ENCODE results near the gene SLC37A1. TPM values are rescaled to one million over a fixed set of nuclear protein-coding genes. Genes with fewer than 3 reads are reported as not detected.
A peak's percentile ranks its signal among the peaks of the same experiment; 100 is the strongest.

The SLC37A1 gene
- total and polyA plus RNA-seq, 9 of the 15 experiments (the other 6 are each of a cell fraction or from before 2014, with no cell fraction given) = 0.06 to 3.4 (median 0.40) TPM

GRCh38 chr21:42614811-42615351 is 101.2 kb downstream of the SLC37A1 start:
- DNase-seq (ENCODE audit: extremely low read depth in 1 of 4, low spot score in 3 of 4) = peak in 1 of 4 experiments; percentile 16
- Histone ChIP-seq H3K4me2 (ENCODE audit: insufficient read depth, low read length) (peak overlapping the region; percentile 15; the same call in 1 of the 2 replicates), H4K20me1 (replicated peaks; ENCODE audit: control insufficient read depth, insufficient read depth, low read length) (peaks cover 5% of the 10 kb centered on the region; the same call in 1 of the 2 replicates), H3K9me1 (ENCODE audit: control insufficient read depth, insufficient read depth, low read length) (no peaks in the 10 kb centered on the region), H3K4me1 (replicated peaks in 1 of 2; ENCODE audit: control insufficient read depth in 2 of 2, insufficient read depth in 2 of 2, low read length in 2 of 2) (peaks cover 3 to 18% of the 10 kb centered on the region in 2 experiments; a peak in 3 of 5 replicates), H3K27me3 (ENCODE audit: control insufficient read depth in 2 of 2, insufficient read depth in 2 of 2, low read length in 2 of 2) (peaks cover 28 to 60% of the 10 kb centered on the region in 2 experiments), H3K9me3 (replicated peaks; ENCODE audit: control insufficient read depth, insufficient read depth, low read depth, low read length) (no peaks in the 10 kb centered on the region), H3K9ac (ENCODE audit: insufficient read depth in 1 of 2, low read depth in 2 of 2, low read length in 2 of 2) (no peak overlapping the region), H2AFZ (ENCODE audit: low read depth, low read length) (no peak overlapping the region), H3K4me3 (no peak overlapping the region), H3K79me2 (ENCODE audit: control insufficient read depth, insufficient read depth, low read length) (no peaks in the 10 kb centered on the region), H3K36me3 (ENCODE audit: control insufficient read depth, insufficient read depth, low read length) (no peaks in the 10 kb centered on the region), H3K27ac (ENCODE audit: extremely low read depth, low read depth, low read length) (no peak overlapping the region)
- POLR2A ChIA-PET = interaction anchor here (0.5 to 1.0 kb wide), 5 partner anchors 21 to 426 kb away, joined by 3 to 6 read pairs (median 4); no protein-coding TSS in a partner anchor
- peak; percentile 78 for ATAC-seq
- FAIRE-seq = no peak
- intact Hi-C loops (cut with micrococcal nuclease) (no loop called here), in situ Hi-C loops (cut with MboI) (no loop called here)
- no TSS peak for BruUV-seq (replicated peaks)
- 2% methylated on average over 14 of the region's 14 CpGs for WGBS (ENCODE audit: insufficient coverage, low coverage, missing lambda C conversion rate)
- CTCF ChIA-PET (ENCODE audit: low intra/inter-chr PET ratio) = no interaction called here
- TF ChIP-seq, protein P1, sequence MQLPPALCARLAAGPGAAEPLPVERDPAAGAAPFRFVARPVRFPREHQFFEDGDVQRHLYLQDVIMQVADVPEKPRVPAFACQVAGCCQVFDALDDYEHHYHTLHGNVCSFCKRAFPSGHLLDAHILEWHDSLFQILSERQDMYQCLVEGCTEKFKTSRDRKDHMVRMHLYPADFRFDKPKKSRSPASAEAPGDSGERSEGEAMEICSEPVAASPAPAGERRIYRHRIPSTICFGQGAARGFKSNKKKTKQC (CRISPR knock-in tag; IDR thresholded peaks at IDR 0.05) = 0 out of 2 replicates have a peak, but pooled peaks have one; percentile 50
- TF ChIP-seq ATF3 (IDR thresholded peaks at IDR 0.05) (no peak; the same call in 1 of the 2 replicates), ATF3 (CRISPR knock-in tag; conservative IDR thresholded peaks at IDR 0.05) (no peak), GATA2 (CRISPR knock-in tag; IDR thresholded peaks at IDR 0.05) (peak; percentile 57; the same call in 1 of the 2 replicates), UBTF (IDR thresholded peaks at IDR 0.05; ENCODE audit: borderline replicate concordance in 1 of 2, low read depth in 2 of 2, low read length in 2 of 2) (no peak), ARHGAP35 (IDR thresholded peaks at IDR 0.05; ENCODE audit: partially characterized antibody) (no peak), MEIS2 (IDR thresholded peaks at IDR 0.05; ENCODE audit: partially characterized antibody) (peak; percentile 23), ZNF830 (CRISPR knock-in tag; IDR thresholded peaks at IDR 0.05) (no peak), DPF2 (IDR thresholded peaks at IDR 0.05) (no peak), FOXP1 (CRISPR knock-in tag; IDR thresholded peaks at IDR 0.05) (peak; percentile 38; the same call in 1 of the 2 replicates), CEBPB (tag; IDR thresholded peaks at IDR 0.05) (peak; percentile 99), RBM34 (IDR thresholded peaks at IDR 0.05; ENCODE audit: borderline replicate concordance, insufficient read depth, low read length) (no peak)

All from K562 (cell line).